ENCODE measurements around the gene CD207.
A peak's percentile ranks its signal among the peaks of the same experiment; 100 is the strongest.
"Not testable (repeated sequence)": the region's sequence is repeated elsewhere in the genome, so short reads cannot be mapped to it uniquely, and the experiment has no call there.

The CD207 gene

DNA sequence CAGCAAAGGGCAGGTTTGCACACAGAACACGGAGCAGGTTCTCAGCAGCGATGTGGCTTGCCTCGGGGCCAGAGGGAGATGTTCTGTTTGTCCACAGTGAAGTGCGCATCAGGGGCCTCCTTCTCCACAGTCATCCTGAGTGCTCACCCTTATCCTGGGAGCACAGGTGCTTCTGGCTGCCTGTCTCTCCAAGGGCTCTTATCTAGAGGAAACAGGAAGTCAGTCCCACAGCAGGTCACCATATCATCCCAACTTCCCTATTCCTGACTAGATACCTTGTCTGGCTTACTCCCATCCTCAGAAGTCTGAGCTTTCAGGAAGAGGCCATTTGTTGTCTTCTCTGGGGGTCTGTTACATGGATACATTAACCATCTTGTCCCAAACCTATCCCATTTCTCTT lies at the start of gene CD207:
Gene CD207, minus strand, starts transcription at position 174 of the 400 bp plus-strand sequence. Its CDS starts 40 bp downstream, at position 134.
- no peak for DNase-seq

GRCh38 chr2:70878543-70878942 lies 42.9 kb upstream of the CD207 start:
- DNase-seq, result not testable (repeated sequence)

- DNase-seq, result not testable (repeated sequence)
Measured at GRCh38 chr2:70876138-70876537, 40.5 kb upstream of the CD207 start.

DNA sequence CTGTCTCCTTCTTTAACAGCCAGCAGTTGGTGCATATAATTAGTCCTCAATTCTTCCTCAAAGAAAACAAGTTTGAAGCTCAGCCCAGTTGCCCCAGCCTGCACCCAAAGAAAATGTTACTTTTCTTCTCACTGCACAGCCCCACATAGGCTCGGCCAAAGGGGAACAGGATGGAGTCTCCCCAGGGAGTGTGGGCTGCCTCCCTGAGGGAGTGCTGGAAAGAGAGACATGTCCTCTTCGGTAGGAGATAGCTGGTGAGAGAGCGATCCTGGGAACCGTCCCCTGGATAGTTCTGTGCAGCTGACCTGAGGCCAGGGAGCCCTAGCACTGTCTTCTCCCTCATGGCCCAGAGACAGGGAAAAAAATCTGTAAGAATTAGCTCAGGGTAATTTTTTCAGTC lies 37.9 kb upstream of the CD207 start:
- no peak for DNase-seq

GRCh38 chr2:70871398-70872211 lies 36.0 kb upstream of the CD207 start:
- peak; percentile 82 for DNase-seq

DNA sequence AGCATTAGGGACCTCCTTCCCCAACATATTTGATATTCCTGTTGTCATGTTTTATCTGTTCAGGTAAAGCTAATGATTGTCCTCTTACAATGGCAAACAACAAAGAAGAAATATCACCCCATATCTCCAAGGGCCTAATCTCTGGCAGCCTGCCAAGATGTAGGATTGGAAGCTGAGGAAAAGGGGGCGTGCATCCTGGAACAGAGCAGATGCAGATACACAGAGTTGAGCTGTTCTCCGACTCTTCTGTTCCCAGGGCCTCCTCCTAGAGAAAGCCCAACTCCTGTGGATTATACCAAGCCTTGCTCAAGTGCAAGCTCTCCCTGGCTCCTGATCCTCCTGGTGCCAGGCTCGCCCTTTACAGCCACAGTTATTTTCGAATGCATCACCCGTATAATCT lies 35.2 kb upstream of the CD207 start:
- DNase-seq, result no peak

DNA sequence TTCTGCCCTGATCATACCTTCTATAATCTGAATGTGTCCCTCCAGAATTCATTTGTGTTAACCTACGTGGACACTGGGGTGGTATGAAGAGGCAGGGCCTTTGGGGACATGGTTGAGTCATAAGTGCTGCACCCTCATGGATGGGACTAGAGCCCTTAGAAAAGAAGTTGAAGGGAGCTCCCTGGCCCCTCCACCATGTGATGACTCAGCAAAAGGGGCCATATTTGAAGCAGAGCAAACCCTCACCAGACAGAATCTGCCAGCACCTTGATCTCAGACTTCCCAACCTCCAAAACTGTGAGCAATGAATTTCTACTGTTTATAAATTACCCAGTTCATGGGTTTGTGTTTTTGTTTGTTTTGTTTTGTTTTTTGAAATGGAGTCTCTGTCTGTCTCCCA lies 33.4 kb upstream of the CD207 start:
- DNase-seq, result no peak

DNA sequence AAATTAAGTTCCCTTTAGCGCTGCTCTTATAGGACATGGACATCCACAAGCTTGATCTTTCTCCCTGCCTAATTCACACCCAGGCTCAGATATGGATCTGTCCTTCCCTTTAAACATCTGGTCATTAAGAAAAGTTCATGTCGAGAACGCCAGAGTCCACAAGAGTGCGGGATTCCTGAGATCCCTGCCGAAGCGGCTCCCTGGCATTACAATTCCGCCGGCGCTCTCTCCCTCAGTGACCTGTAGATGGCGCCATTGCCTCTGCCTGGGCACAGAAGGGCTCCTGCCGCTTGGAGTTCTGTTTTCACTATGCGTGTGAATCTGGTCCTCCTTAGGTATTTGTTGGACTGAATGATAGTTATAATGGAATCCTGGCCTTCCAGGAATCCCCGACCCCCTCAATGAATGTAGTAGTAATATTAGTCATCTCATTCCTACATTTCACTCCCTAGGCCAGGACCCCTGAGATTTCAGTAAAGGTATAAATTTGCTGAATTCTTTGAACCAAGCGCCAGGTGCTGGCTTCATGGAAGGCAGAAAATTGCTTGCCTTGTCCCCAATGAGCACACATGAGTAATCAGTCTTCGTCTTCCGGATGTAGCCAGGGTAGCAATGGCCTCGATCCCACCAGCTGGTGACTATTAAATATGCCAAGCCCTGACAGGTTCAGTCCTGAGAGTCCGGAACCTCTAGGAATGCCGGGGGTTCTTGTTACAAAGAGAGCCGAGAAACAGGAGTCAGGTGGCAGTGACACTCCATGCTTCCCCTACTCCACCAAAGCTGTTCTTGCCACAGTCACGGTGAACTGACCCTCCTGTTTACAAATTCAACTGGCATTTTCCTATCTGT lies 26.4 kb upstream of the CD207 start:
- peak; percentile 72 for DNase-seq

- DNase-seq, result no peak
Measured at GRCh38 chr2:70855667-70856066, 20.1 kb upstream of the CD207 start.

DNA sequence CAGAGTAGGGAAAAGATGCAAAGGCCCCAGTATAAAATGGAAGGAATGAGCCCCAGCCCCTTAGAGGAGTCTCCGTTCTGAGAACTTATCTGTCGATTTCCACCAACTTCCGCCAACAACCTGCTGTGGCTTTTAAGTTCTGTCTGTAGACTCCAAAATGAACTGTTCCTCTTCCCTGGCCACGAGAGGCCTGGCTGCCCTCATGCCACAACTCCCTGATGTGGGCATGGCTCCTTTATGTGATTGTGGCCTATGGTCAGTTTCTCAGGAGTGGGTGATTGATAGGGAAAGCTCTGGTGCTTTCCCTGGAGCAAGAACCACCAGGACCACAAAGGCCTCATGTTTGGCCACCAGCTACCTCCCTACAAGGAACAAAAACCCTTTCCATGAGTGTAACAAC lies 18.8 kb upstream of the CD207 start:
- DNase-seq, result no peak

DNA sequence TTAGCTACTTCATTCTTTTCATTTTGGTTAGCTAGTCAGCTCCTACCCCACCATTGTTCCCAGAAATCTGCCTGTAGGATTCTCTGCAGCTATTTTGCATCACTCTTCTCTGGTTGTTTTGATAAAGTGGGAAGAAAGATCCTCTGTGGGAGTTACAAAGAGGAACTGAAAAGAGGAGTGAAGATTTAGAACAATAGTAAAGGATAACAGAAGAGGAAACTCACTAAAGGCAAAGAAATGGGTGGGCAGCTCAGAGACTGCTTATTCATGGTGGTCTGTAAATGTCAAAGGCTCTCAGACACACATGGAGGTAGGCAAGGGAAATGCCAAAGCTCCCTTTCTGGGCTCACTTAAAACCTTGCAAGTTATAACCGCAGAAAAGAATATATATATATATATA lies 17.2 kb upstream of the CD207 start:
- DNase-seq, result no peak

DNA sequence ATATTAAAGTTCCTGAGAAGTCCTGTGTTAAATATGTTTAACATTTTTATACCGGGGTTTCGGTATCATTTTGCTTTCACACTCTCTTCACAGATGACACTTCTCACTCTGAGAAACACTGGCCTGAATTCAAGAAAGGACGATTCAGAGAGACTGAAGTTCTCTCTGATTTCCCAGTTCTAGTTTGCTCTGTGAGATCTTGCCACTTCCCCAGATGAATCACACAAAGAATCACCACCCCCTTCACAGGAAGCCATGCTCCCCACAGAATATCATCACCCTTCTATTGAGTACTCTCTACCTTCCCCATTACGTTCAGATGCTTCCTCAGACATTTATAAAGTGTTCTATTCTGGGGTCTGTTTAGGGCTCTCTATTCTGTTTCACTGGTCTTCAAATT lies 16.1 kb upstream of the CD207 start:
- DNase-seq, result no peak

DNA sequence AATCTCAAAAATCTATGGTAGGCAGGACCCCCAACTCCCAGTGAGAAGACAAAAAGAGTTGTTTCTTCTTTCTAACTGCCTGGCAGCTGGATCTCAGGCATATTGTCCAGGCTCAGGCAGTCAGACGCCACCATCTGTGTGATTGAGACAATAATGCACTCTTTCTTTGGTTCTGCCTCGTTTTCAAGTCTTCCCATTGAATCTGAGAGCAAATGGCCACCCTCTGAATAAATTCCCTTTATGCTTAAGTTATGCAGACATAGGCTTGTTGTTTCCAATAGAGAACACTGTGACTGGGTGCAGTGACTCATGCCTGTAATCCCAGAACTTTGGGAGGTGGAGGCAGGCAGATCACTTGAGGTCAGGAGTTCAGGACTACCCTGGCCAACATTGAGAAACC lies 15.3 kb upstream of the CD207 start:
- no peak for DNase-seq

GRCh38 chr2:70842401-70842800 lies 6.8 kb upstream of the CD207 start:
- no peak for DNase-seq

GRCh38 chr2:70837980-70838925 lies 2.6 kb upstream of the CD207 start:
- DNase-seq, result no peak

DNA sequence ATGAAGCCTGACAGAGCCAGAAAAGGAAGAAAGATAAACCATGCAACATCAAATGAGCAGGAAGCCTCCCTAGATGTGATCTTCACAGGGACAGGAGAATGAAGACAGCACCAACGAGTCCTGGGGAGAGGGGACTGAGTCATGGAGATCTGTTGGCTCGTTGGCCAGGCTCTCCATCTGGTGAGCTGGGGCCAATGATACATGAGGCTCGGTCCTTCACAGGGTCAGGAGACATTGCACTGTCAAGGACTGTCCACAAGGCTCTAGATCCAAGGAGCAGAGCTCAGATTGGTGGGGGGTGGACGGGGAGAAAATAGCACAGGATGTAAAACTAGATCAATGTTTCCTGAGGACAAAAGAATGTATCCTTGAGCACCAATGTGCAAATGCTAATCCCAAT lies 735 bp downstream of the CD207 start:
- DNase-seq, result no peak

- DNase-seq, result no peak
Measured at GRCh38 chr2:70834106-70834505, 1.5 kb downstream of the CD207 start.

GRCh38 chr2:70833246-70833645 lies 2.4 kb downstream of the CD207 start:
- DNase-seq, result no peak

GRCh38 chr2:70832386-70832785 lies 3.2 kb downstream of the CD207 start:
- no peak for DNase-seq

- DNase-seq, result no peak
Measured at GRCh38 chr2:70831861-70832260, 3.8 kb downstream of the CD207 start.

DNA sequence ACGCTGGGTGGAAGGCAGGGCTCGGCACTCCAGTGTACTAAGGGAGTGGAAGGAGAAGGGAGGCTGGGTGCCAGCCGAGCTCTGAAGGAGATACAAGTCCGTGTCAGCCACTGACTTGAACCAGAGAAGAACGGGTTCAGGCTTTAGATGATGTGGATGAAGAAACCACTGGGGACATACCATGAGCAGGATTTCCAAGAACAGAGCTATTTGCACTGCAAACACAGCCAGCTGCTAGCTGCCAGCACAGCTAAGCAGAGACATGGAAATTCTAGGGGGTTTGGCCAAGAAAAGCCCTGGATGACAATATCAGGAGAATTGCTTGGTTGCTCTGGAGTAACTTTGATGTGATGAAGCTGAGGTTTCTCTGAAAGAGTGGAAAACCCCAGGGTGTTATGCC lies 5.2 kb downstream of the CD207 start:
- no peak for DNase-seq

DNA sequence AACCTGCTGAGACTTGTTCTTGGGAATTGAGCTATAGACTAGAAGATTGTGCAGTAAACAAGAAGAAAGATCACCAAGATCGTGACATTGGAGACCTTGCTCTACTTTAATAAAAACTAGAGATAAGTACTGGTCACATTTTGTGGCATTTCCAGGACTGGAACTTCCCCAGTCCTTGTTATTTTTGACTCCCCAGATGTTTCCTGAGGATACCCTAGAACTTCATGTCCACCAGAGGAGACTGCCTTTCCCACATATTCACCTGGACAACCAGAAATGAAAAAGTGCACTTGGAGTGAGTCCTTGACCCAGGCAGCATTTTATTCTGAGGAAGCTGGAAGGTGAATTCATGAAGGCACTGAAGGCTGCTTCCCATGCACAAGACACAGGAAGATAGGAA lies 5.7 kb downstream of the CD207 start:
- no peak for DNase-seq
